Erythroblast (primary cell): ENCODE data around the gene MPPED2.
"Not testable (repeated sequence)": the region's sequence is repeated elsewhere in the genome, so short reads cannot be mapped to it uniquely, and the experiment has no call there.

ENCODE experiments used
- DNase-seq, 2 experiments: peaks; one replicate each; lab custom pipeline; 2025; lab: John Stamatoyannopoulos, UW
- GATA1 ChIP-seq: IDR thresholded peaks from 2 replicates; pipeline ENCODE4 v1.6.1; 2011; ENCODE audit warnings: low read depth, mild to moderate bottlenecking, control low read depth, low read length, moderate library complexity
- POLR2A ChIP-seq: IDR thresholded peaks from 2 replicates; pipeline ENCODE4 v1.6.1; 2011; ENCODE audit warnings: mild to moderate bottlenecking, low read length

MPPED2 gene

DNA sequence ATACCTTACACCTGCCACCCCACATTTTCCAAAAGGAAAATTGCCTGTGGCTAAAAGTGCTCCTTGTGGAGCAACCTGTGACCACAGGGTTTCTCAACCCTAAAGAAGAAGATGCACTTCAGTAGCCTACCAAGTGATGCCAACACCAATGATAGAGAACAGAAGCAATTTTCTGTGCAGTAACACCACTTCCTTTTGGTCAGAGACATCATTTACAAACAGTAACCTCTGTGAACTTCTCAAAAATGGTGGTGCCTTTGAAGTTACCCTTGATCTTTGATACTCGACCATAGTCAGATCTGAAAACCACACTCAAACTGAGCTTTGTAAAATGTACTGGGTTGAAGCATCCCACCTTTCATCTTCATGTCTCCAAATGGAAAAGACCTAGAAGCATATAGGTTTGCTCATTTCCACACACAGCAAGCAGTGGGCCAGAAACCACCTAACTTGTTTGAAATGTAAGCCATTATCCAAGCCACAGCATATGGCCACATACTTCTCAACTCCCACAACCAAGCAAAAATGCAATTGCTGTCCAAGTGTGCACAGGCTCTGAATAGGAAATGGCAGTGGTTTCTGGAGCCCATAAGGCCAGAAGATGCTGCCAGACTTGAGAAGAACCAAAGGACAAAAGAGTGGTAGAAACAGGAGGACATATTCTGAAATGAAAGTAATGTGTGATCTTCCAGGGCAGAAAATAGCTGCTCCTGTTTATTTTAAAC is 24.3 kb downstream of the MPPED2 start:
- TF ChIP-seq POLR2A: no peak
- no peak for TF ChIP-seq GATA1
- no peak for DNase-seq

DNA sequence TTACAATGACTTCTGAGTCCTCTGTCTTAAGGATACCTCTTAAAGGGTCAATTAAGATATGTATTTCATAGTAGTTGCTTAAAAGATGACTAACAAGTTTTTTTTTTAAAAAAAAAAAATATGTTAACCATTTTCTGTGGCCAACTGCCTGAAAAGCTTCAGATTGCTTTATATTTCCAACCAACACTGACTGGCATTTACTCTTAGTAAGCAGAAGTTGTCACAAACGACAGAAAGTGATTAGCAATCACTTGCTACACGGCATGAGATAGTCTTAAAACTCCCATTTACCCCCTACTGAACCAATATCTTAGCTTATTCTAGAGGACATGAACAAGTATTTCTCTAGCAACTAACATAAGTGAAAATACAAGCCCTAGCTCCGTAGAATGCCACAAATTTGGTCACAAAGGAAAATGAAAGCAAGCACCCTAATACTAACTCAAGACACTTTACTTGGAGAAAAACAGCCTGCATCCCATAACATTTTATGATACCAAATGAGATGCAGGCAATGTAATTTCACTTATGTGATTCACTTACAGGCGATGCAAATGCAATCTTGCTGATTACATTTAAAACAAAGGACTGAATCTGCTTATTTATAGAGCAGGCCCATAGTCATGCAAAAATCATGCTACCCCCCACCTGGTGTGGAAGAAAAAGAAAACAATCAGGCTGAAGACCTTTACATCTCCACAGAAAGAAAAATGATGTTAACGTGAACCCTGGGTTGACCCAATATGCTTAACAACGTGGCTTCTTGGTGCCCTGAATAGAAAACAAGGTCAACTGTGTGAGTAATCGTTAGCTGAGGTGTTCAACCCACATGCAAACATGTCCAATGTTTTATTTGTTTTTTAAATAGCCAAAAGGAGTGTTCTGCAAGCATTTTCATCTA is 25.7 kb downstream of the MPPED2 start:
- no peak for TF ChIP-seq POLR2A
- TF ChIP-seq GATA1: no peak
- no peak for DNase-seq

DNA sequence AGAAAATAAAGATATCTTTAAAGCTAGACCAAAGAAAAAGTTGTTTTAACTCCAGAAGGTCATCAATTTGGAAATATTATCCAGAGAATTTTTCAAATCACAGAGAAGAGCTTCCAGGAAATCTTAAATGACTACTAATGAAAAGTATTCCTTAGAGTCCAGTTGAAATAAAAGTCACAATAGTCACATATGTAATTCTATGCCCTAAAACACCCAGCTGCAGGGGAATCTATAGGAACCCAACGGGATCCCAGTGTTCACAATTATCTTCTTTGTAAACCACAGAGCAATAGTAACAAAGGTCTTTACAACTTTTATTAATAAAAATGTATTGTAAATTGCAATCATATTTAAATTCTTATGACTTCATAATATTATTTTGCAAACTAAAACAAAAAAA is 27.1 kb downstream of the MPPED2 start:
- TF ChIP-seq POLR2A (no peak), GATA1 (no peak)
- no peak for DNase-seq

GRCh38 chr11:30554587-30554986 is 31.6 kb downstream of the MPPED2 start:
- not testable (repeated sequence) for DNase-seq

- TF ChIP-seq GATA1 (no peak), POLR2A (no peak)
These were observed 32.5 kb downstream of the MPPED2 start for GRCh38 chr11:30553521-30554110.

GRCh38 chr11:30552839-30553238 is 33.3 kb downstream of the MPPED2 start:
- TF ChIP-seq GATA1 (no peak), POLR2A (no peak)
- no peak for DNase-seq

More at GRCh38 chr11:30553521-30554110, 32.5 kb downstream of the MPPED2 start:
- DNase-seq: no peak

GRCh38 chr11:30550022-30550542 is 36.1 kb downstream of the MPPED2 start:
- no peak for DNase-seq
- TF ChIP-seq GATA1: no peak
- no peak for TF ChIP-seq POLR2A

DNA sequence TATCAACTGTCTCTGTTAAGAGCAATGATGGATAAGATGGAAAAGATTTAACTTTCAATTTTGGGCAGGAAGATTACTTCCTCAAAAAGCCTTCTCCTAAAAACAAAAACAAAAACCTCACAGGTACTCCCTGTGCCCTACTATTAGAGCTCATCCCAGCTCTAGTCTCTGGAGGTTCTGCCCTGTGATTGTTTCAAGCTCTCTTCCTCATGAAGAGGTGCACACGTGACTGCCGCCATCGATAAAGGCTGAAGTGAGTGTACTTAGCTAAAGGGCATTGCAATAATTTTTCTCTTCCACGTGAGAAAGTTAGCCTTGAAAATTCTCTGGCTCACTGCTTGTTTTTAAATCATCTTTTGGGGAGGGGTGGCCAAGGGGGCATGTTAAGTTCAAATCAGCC is 36.6 kb downstream of the MPPED2 start:
- no peak for DNase-seq
- no peak for TF ChIP-seq POLR2A
- TF ChIP-seq GATA1: no peak

GRCh38 chr11:30546334-30546733 is 39.8 kb downstream of the MPPED2 start:
- TF ChIP-seq GATA1 (no peak), POLR2A (no peak)
- no peak for DNase-seq

- TF ChIP-seq POLR2A (no peak), GATA1 (no peak)
- no peak for DNase-seq
These were observed 40.6 kb downstream of the MPPED2 start for GRCh38 chr11:30545507-30545906.

DNA sequence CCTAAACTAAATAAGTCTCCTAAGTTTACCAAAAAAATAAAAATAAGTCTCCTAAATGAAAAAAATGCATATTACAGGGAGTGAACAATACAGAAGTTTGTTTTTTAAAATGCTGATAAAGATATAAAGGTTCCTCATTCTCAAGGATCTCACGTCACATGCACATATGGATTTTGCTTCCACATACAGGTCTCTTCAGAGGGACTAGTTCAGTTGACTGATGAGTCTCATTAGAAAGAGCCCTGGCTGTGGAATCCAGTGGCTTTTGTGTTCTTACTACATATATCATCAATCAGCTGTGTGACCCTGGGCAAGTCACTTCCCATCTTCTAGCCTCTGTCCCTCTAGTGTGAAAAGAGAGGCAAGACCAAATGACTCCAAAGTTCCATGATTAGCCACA is 43.1 kb downstream of the MPPED2 start:
- TF ChIP-seq GATA1 (no peak), POLR2A (no peak)
- no peak for DNase-seq

DNA sequence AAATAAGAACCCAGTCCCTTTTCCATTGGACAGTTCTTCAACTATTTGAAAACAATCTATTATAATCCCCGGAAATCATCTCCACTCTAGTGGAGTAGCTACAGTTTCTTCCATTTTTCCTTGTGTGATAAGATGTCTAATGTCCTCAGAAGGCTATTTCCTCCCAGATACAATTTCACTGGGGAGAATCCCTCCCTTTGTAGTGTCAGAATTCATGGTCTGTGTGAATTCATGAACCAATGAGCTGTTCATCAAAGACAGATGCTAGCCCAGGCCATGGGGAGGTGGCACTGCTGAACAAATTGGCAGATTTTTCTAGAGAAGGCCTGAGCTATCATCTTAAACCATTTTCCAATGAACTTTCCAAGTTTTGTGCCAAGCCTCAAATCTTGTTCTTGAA is 45.4 kb downstream of the MPPED2 start:
- no peak for TF ChIP-seq POLR2A
- TF ChIP-seq GATA1: no peak
- no peak for DNase-seq

- DNase-seq: no peak
- no peak for TF ChIP-seq GATA1
- TF ChIP-seq POLR2A: no peak
These were observed 47.9 kb downstream of the MPPED2 start for GRCh38 chr11:30538251-30538650.

DNA sequence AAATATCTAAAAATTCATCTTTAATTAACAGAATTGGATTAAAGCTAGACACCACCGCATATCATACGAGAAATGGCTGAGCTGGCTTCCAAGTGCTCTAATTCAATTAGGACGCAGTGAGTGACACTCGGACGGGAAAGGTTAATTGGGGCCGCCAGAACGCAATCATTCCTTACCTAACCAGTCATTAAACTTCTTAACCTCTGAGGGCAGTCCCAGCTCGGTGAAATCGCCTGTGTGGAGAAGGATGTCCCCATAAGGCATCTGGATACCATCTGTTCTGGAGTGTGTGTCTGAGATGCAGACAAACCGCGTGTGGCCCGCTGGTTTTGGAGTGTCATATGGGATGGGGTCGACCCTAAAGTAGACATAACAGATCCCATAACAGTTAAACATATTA is 50.3 kb downstream of the MPPED2 start:
- TF ChIP-seq GATA1 (no peak), POLR2A (no peak)
- no peak for DNase-seq
